ENCODE results near the gene ACADVL. TPM values are rescaled to one million over a fixed set of nuclear protein-coding genes. Genes with fewer than 3 reads are reported as not detected.

Gene ACADVL
- total RNA-seq, 1 experiment from 2014 or later, result 283 TPM

DNA sequence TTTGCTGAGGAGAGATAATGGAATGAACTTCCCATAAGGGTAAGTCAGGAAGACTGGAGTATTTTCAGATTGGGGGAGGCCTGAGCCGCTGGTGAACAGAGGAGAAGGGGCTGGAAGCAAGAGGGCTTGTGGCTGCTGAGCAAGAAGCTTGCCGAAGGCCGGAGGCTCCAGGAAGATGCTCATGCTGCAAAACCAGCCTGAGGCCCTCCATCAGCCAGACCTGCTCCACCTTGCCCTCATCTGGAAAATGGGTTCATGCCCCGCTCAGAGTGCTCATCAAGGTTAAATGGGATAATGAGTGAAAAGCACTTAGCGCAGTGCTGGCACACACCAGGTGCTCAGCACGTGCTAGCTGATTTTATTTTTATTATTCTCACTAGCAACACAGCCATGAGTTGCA, 35.1 kb upstream of the ACADVL start:
- Histone ChIP-seq H3K14ac (ENCODE audit: insufficient read depth, low read length) (no peak overlapping the region), H2BK12ac (ENCODE audit: insufficient read length, low read depth, low read length) (no peak overlapping the region), H3K79me2 (ENCODE audit: insufficient read depth, low read length) (no peaks in the 10 kb centered on the region), H3K27me3 (ENCODE audit: insufficient read depth, low read length) (no peaks in the 10 kb centered on the region), H3K4me1 (ENCODE audit: insufficient read depth, low read length) (no peaks in the 10 kb centered on the region), H2BK20ac (ENCODE audit: low read depth, low read length, poor library complexity, severe bottlenecking) (no peak overlapping the region), H3K4me2 (ENCODE audit: insufficient read depth, insufficient read length, low read length) (no peak overlapping the region), H3K23me2 (ENCODE audit: insufficient read length, low read depth, low read length, poor library complexity, severe bottlenecking) (no peaks in the 10 kb centered on the region), H3K23ac (ENCODE audit: insufficient read length, low read depth, low read length) (no peak overlapping the region), H3K79me1 (ENCODE audit: insufficient read depth, low read depth, low read length, poor library complexity, severe bottlenecking) (no peaks in the 10 kb centered on the region), H4K5ac (ENCODE audit: insufficient read length, low read depth, low read length) (no peak overlapping the region), H2AK5ac (ENCODE audit: insufficient read length, low read length) (no peak overlapping the region), H3K9me3 (ENCODE audit: control insufficient read depth, low read depth, low read length) (no peaks in the 10 kb centered on the region), H3K18ac (ENCODE audit: insufficient read length, low read depth, low read length) (no peak overlapping the region), H3K56ac (ENCODE audit: insufficient read length, low read depth, low read length) (no peak overlapping the region), H2AFZ (ENCODE audit: low read length) (no peak overlapping the region), H4K91ac (ENCODE audit: insufficient read length, low read depth, low read length) (no peak overlapping the region), H4K20me1 (ENCODE audit: control insufficient read depth, insufficient read depth, insufficient read length) (no peaks in the 10 kb centered on the region), H3T11ph (ENCODE audit: low read length) (no peak overlapping the region), H4K8ac (replicated peaks; ENCODE audit: insufficient read length, low read depth, low read length) (no peak overlapping the region), H3K4ac (ENCODE audit: low read depth, low read length) (no peak overlapping the region), H2BK15ac (ENCODE audit: low read depth, low read length) (no peak overlapping the region), H2BK5ac (ENCODE audit: insufficient read length, low read length) (no peak overlapping the region), H3K27ac (ENCODE audit: insufficient read length, low read depth, low read length) (no peak overlapping the region), H2BK120ac (ENCODE audit: low read depth, low read length, poor library complexity, severe bottlenecking) (no peak overlapping the region), H3K9ac (ENCODE audit: extremely low read depth, insufficient read length, low read length) (no peak overlapping the region)
- Mint-ChIP-seq H3K4me1 (0 out of 4 replicates have a peak, but pooled peaks cover 0 to 4% of the 10 kb centered on the region in 2 experiments), H3K9me3 (no peaks in the 10 kb centered on the region), H3K4me3 (no peak overlapping the region), H3K27ac (no peak overlapping the region; a peak in 1 of 7 replicates), H3K36me3 (ENCODE audit: insufficient read depth in 1 of 3, low read depth in 3 of 3) (peaks cover 5 to 9% (median 6%) of the 10 kb centered on the region in 3 experiments; a peak in 6 of 7 replicates), H3K27me3 (ENCODE audit: low read depth) (peaks cover 4% of the 10 kb centered on the region)
- TF ChIP-seq, protein P1, sequence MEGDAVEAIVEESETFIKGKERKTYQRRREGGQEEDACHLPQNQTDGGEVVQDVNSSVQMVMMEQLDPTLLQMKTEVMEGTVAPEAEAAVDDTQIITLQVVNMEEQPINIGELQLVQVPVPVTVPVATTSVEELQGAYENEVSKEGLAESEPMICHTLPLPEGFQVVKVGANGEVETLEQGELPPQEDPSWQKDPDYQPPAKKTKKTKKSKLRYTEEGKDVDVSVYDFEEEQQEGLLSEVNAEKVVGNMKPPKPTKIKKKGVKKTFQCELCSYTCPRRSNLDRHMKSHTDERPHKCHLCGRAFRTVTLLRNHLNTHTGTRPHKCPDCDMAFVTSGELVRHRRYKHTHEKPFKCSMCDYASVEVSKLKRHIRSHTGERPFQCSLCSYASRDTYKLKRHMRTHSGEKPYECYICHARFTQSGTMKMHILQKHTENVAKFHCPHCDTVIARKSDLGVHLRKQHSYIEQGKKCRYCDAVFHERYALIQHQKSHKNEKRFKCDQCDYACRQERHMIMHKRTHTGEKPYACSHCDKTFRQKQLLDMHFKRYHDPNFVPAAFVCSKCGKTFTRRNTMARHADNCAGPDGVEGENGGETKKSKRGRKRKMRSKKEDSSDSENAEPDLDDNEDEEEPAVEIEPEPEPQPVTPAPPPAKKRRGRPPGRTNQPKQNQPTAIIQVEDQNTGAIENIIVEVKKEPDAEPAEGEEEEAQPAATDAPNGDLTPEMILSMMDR (conservative IDR thresholded peaks at IDR 0.05), result no peak
- DNase-seq, result no peak
- WGBS (ENCODE audit: extremely low coverage, insufficient read length, low lambda C conversion rate), result no CpG with 5 or more reads among the region's 6 CpGs
